C4-2B (cell line): ENCODE data around the gene FIG4.
"Not testable (repeated sequence)": the region's sequence is repeated elsewhere in the genome, so short reads cannot be mapped to it uniquely, and the experiment has no call there.

ENCODE experiments used
- CTCF ChIP-seq: fragments of 450-650 bp; conservative IDR thresholded peaks from 2 replicates; pipeline ENCODE4 v1.5.1; 2017; ENCODE audit warnings: mild to moderate bottlenecking
- ZFX ChIP-seq: fragments of 450-650 bp; IDR thresholded peaks from 2 replicates; pipeline ENCODE4 v1.6.1; 2017

- TF ChIP-seq CTCF, ZFX: not testable (repeated sequence)
Measured at GRCh38 chr6:109855476-109856040, 164.5 kb downstream of the FIG4 start.
